Measurements from ENCODE around the gene STRN3. TPM values are rescaled to one million over a fixed set of nuclear protein-coding genes. Genes with fewer than 3 reads are reported as not detected.

STRN3 gene
- total RNA-seq, 1 experiment from 2014 or later: 44.2 TPM

GRCh38 chr14:30993071-30993470 lies 33.1 kb downstream of the STRN3 start:
- TF ChIP-seq EZH2 (IDR thresholded peaks at IDR 0.05; ENCODE audit: borderline replicate concordance, low read depth, low read length, poor library complexity, severe bottlenecking) (no peak), CTCF (conservative IDR thresholded peaks at IDR 0.05; ENCODE audit: low read depth, low read length) (no peak)
- intact Hi-C loops (cut with micrococcal nuclease; ENCODE audit: unreplicated experiment): no loop called here
- Histone ChIP-seq H3K9me3 (ENCODE audit: low read depth, low read length, poor library complexity, severe bottlenecking) (peaks cover 3% of the 10 kb centered on the region), H3K27me3 (replicated peaks; ENCODE audit: insufficient read depth, low read depth, low read length, poor library complexity) (no peaks in the 10 kb centered on the region), H3K4me1 (ENCODE audit: insufficient read depth, low read length, poor library complexity, severe bottlenecking) (peaks cover 35% of the 10 kb centered on the region), H3K4me3 (ENCODE audit: low read depth, low read length, poor library complexity, severe bottlenecking) (no peak overlapping the region), H3K27ac (ENCODE audit: low read depth, low read length, poor library complexity, severe bottlenecking) (no peak overlapping the region), H3K36me3 (ENCODE audit: insufficient read depth, low read length, poor library complexity, severe bottlenecking) (no peaks in the 10 kb centered on the region)
- ChIA-PET CTCF (no interaction called here), POLR2A (ENCODE audit: low non-redundant PET) (no interaction called here)
- BruUV-seq (replicated peaks): no TSS peak
- no peak for DNase-seq (ENCODE audit: low spot score)

GRCh38 chr14:30991408-30991807 lies 34.8 kb downstream of the STRN3 start:
- Histone ChIP-seq H3K4me3 (ENCODE audit: low read depth, low read length, poor library complexity, severe bottlenecking) (no peak overlapping the region), H3K27me3 (replicated peaks; ENCODE audit: insufficient read depth, low read depth, low read length, poor library complexity) (no peaks in the 10 kb centered on the region), H3K27ac (ENCODE audit: low read depth, low read length, poor library complexity, severe bottlenecking) (no peak overlapping the region), H3K4me1 (ENCODE audit: insufficient read depth, low read length, poor library complexity, severe bottlenecking) (peaks cover 35% of the 10 kb centered on the region), H3K9me3 (ENCODE audit: low read depth, low read length, poor library complexity, severe bottlenecking) (no peaks in the 10 kb centered on the region), H3K36me3 (ENCODE audit: insufficient read depth, low read length, poor library complexity, severe bottlenecking) (no peaks in the 10 kb centered on the region)
- TF ChIP-seq CTCF (conservative IDR thresholded peaks at IDR 0.05; ENCODE audit: low read depth, low read length) (no peak), EZH2 (IDR thresholded peaks at IDR 0.05; ENCODE audit: borderline replicate concordance, low read depth, low read length, poor library complexity, severe bottlenecking) (no peak)
- ChIA-PET POLR2A (ENCODE audit: low non-redundant PET) (no interaction called here), CTCF (no interaction called here)
- no peak for DNase-seq (ENCODE audit: low spot score)
- BruUV-seq (replicated peaks): no TSS peak
- intact Hi-C loops (cut with micrococcal nuclease; ENCODE audit: unreplicated experiment): no loop called here

- Histone ChIP-seq H3K27me3 (replicated peaks; ENCODE audit: insufficient read depth, low read depth, low read length, poor library complexity) (no peaks in the 10 kb centered on the region), H3K27ac (ENCODE audit: low read depth, low read length, poor library complexity, severe bottlenecking) (no peak overlapping the region), H3K4me3 (ENCODE audit: low read depth, low read length, poor library complexity, severe bottlenecking) (no peak overlapping the region), H3K36me3 (ENCODE audit: insufficient read depth, low read length, poor library complexity, severe bottlenecking) (no peaks in the 10 kb centered on the region), H3K4me1 (ENCODE audit: insufficient read depth, low read length, poor library complexity, severe bottlenecking) (peaks cover 30% of the 10 kb centered on the region), H3K9me3 (ENCODE audit: low read depth, low read length, poor library complexity, severe bottlenecking) (no peaks in the 10 kb centered on the region)
- intact Hi-C loops (cut with micrococcal nuclease; ENCODE audit: unreplicated experiment): no loop called here
- DNase-seq (ENCODE audit: low spot score): no peak
- no peak for TF ChIP-seq EZH2 (IDR thresholded peaks at IDR 0.05; ENCODE audit: borderline replicate concordance, low read depth, low read length, poor library complexity, severe bottlenecking)
- no peak for TF ChIP-seq CTCF (conservative IDR thresholded peaks at IDR 0.05; ENCODE audit: low read depth, low read length)
- no TSS peak for BruUV-seq (replicated peaks)
- CTCF ChIA-PET: no interaction called here
- POLR2A ChIA-PET (ENCODE audit: low non-redundant PET): no interaction called here
These were observed 35.4 kb downstream of the STRN3 start for GRCh38 chr14:30990770-30991169.
